Activated CD4-positive, CD25-positive, alpha-beta regulatory T cell treated with anti-CD3 and anti-CD28 coated beads, Interleukin-2, amount 50 U/mL, for 24 hours (primary cell): ENCODE data around the gene FHOD3.

ENCODE experiments used
- ATAC-seq, 2 donors: fragments of 150-1000 bp; cut with Tn5 transposase; one replicate each; pipeline ENCODE4 v1.10.0; 2021; ENCODE audit warnings: mild to moderate bottlenecking in 1 of 2, moderate library complexity in 1 of 2

FHOD3 gene

DNA sequence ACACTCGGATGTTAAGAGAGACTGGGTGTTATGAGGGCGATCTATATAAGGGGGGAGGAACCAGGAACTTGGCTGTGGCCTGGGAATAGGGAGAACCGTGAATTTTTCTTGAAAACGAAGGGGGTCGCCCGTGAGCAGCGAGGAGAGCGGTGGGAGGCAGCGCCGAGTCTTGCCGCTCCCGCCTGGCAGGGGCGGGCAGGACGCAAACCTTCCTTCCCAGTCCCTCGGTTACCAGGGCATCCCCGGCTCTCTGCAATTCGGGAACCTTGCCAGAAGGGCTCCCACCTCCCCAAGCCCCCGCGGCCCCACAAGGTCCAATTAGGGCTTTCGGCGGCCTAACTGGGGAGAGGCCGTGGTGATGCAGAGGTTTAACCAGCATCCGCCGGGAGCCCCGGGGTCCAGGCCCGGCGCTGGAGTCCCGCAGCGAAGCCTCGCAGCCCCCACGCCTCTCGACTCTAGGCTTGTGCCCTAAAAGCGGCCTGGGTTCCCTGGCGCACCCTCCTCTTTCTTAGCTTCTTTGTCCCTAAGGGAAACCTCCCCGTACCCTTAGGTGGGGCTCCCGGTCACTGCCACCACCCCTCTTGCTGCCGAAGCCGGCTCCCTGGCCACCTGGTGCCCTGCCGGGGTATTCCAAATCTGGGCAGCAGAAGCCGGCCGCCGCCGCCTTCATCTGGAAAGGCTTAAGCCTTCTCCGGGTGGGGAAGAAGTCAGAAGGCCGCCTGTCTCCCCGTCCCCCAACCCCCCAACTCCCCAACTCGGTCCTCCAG lies 680 bp upstream of the FHOD3 start:
- ATAC-seq: no peak

DNA sequence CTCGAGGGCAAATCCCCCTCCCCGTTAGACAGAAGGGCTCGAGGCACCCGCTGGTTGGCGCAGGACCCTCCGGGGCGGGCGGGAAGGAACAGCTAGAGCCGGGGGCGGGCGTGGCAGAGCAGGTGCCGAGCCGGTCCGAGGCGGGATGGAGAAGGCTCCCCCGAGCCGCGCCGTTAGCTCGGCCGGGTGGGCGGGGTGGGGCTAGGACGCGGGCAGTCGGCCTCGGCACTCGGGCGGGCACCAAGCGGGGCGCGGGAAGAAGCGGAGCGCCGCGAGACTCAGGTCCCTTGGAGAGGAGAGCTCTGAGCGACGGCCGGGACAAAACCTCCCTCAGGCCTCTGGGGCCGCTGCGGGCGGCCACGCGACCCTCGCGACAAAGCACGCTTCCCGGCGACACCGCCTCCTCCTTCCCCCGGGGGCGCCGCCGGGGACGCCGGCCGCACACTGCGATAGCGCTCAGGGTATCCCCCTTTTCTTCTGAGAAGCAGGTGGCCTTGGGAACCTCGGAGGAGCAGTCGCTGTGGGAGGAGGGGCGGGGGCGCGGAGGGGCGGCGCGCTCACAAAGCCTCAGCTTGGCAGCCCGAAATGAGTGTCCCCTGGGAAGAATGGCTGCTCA lies 721 bp downstream of the FHOD3 start:
- no peak for ATAC-seq

DNA sequence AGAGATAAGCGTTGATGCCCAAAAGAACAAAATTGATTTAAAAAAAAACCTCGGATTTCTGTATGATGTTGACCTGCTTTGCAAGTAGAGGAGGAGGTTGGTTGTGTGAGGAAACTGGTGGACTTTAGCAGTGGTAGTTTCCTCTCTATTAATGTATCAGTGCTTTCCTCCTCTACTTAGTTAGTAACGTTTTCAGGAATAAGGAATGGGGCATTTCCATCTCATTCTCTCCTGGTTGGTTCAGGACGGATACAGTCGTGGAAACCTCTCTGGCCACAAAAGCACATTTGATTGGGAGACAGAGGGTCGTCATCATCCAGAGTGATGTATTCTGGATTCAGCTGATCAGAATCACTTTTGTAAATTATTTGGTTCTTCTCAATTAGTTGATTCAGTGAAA lies 1.5 kb downstream of the FHOD3 start:
- ATAC-seq: no peak

DNA sequence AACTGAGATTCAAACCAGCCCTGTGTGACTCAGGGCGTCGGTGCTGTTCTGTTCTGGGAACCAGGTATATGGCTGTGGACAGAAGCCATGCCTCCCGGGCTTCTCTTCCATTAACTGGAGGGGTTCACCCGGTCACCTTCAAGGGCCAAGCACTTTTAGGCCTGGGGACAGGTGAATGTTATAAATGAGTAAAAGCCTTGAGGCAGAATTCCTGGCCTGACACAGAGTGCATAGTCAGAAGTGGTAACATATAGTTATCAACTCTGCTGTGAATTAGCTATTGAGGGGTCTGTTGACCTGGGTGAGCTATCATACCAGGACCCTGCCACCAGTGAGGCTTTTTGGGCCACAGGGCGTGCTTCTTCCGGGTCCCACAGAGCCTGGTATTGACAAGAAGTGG lies 2.7 kb downstream of the FHOD3 start:
- no peak for ATAC-seq

DNA sequence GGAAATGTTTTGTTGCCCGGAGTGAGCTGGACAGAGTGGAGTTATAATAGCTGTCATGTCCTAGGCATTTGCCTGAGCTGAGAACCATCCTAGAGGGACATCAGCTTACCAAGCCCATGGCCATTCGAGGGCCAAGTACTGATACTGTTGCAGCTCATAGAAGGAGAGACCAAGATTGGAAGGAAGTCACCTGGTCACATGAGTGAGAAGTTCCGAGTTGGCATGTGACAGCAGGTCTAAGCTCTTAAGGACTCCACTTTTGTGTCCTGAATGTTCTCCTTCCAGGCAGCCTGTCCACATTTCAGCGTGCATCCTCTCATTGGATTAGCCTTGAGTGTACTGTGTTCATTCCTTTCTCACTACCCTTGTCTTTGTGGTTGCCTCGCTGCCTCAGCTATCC lies 4.4 kb downstream of the FHOD3 start:
- ATAC-seq: no peak

DNA sequence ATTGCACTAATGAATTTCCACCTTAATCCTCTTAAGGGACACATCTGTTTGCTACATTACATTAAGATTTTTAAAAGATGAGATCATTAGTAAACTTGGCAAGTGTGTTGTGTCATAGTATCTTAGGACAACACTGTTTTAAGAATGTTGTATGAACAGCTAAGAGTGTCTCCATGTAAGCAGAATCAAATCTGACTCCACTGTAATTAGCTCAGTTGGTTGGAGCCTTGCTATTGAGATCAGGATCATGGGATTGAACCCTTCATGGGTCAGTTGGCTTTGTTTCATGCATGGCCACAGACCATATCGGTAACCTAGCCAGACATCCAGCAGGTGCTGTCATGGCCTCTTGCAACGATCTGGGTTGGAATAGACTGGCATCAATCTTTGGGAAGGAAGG lies 5.2 kb downstream of the FHOD3 start:
- no peak for ATAC-seq

DNA sequence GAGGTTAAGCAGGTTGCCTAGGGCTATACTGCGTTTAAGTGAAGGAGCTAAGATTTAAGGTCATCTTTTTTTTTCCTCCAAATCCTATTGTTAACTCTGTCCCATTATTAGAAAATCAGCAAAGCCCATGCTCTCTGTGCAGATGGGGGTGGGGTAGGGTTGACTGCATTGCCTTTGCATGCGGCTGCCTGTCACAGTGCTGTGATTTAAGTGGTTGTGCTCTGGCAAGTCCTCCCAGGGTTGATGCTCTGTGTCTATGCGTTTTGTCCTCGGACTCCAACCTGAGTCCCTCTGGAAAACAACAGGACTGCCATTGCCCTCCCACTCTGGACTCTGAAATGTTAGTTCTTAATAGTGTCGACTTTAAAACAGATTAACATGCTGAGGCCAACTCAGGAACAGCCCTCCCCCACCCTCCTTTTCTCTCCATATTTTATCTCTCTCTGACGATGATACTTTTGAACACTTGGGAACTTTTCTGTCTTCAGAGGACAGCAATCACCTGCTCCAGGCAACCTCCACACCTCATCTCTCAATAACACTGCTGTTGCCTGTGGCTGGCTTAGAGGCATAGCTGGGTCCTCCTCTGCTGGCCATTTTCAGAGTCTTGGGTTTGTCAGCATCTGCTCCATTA lies 5.8 kb downstream of the FHOD3 start:
- ATAC-seq: no peak

DNA sequence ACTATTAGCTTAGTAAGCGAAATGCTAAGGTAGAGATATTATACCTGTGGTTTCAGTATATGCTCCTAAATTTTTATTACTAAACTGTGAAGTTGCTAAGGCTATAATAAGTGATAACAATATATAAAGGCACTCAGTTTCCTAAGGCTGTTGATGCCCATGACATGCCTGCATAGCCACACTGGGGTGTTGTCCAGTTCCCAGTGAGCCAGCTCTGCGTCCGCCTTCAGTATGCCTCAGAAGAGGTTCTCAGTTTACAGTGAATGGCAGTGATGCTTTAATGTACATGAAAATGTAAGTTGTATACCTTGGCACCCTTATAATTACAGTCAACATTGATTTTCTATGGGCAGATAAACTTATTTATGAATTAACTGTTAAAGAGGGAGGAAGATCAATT lies 7.2 kb downstream of the FHOD3 start:
- ATAC-seq: no peak

DNA sequence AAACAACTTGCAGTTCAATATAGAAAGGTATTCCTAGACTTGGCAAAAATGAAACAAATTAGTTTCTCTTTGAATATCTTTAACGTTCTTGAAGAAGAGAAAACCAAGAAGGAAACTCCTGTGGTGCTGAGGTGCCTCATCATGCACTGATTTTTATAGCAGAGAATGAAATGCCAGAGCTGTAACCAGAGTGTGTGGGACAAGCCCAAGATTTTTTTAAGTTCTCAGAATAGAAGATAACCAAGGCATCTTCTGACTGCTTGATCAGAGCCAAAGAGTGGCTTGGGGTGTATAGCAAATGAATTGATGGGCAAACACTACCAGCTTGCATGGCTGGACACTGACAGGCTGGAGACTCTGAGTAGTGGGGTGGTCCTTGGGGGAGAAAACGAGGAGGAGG lies 7.9 kb downstream of the FHOD3 start:
- no peak for ATAC-seq

DNA sequence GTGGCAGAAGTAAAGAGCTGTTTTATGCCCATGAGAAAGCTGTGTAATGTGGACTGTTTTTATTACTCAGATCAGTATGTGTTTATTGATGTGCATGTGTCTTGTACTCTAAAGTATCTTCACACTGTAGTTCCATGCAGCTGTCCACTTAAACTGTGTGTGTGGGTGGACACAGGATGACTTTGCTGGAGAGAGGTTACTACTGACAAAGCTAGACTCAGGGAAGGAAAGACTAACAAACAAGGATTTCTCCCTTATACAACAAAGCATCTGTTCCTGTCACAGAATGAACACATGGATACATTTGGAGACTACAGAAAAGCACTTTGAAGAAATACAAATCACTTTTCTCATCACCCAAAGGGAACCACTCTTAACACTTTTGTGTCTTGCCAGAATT lies 10.0 kb downstream of the FHOD3 start:
- no peak for ATAC-seq

DNA sequence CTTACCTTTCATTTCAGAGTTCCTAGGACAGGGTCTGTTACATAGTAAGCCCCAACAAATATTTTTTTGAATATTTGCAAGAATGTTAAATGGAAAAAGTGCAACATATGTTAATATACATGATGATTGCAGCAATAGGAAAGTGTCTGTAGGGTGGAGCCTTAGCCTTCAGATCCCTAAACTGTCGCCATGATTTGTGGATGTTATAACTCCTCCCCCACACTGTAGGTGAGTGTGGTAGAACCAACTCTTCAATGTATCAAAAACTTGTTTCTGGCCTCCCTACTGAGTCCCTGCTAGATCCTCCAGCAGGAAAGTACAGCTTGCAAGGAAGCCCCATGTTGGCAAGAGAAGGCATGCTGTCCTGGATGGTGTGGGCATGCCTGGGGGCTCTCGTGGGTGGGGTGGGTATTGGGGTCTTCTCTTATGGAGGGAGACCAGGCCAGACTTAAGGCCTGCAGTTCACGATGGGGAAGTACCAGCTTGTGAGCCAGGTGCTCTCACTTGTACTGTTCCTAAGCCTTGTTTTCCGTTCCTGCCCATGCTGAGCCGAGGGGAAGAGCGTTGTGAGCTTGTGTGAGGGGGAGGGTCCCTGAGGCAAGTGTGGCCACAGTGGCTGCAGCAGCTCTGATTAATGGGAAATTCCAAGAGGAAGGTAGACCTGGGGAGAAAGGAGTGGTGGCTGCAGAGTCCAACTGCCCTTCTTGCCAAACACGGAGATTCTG lies 11.4 kb downstream of the FHOD3 start:
- ATAC-seq: no peak

DNA sequence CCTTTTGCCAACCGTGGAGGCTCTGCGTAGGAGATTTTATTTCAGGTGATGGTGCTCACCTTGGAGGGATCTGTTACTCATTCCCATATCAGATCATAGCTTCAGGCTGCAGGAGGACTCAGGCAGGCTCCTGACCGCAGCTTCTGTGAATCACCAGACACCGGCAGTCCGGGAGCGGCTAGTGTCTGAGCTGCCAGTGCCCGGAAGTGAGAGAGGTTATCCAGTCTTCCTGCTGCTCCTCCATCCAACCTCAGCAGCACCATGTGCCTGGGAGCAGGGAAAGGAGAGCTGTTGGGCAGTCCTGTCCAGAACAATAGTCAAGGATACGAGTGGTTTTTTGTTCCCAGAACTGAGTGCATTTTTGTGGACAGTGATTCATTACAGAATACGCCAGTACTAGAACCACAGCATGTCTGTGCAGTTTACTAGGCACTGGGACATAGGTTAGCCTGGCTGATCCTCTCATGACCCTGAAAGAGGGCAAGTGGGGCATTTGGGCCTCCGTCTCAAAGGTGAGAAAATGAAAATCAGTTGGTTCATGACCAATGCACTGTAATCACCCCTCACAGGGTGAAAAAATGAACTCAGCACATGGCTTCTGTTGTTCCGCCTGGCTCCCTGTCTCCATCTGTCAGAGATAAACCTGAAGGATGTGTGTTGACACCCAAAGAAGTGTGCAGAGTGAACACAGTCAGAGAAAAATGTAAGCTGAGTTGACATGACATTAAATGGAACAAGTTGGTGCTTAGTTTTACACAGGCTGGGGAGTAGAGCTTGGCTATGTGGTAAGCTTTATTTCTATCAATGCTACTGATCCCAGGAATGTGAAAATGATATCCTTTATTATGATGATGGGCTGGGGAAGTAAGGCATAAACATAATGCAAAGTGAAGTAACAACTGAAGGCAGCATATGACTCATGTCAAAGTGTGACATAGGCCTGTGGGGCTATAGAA lies 12.2 kb downstream of the FHOD3 start:
- no peak for ATAC-seq

DNA sequence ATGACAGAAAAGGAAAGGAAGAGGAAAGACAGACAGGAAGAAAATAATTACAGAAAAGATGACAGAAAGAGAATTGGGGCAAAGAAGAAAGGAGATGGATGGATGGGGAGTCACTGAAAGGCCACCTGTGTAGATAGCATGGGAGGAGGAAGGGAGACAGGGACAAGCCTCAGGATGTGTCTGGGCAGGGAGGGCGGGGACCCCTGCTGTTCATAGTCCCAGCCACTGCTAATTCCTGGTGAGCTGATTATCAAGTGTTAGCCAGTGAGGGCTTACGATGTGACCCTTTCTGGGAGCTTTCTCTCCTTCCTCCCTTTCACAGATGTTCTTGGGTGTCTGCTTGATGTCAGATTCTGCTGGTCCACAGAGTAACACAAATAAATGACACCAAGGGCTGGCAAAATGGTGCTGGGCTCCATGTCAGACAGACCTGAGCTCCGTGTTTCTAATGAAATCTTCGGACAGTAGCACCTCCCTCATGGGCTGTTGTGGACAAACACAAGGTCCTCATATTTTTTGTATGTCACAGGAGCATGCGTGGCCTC lies 13.6 kb downstream of the FHOD3 start:
- ATAC-seq: no peak

DNA sequence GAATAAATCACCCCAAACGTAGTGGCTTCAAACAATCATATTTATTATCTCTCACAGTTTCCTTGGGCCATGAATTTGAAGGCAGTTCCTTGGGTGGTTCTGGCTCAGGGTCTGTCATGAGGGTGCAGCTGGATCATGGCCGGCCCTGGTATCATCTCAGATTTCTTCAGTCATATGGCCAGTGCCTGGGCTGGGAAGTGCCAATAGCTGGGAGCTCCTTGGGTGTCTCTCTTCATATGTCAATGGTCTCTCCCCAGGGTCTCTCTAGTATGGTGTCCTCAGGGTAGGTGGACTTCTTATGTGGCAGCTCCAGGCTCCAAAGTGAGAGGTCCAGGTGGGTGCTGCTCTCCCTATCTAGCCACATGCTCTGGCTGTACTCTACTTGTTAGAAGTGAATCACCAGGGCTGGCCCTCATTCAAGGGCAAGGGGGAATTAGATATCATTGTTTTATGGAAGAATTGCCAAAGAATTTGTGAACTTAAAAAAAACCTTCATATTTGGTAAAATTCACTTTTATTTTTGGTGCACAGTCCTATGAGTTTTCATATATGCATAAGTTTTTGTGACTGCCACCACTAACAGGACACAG lies 15.4 kb downstream of the FHOD3 start:
- no peak for ATAC-seq

DNA sequence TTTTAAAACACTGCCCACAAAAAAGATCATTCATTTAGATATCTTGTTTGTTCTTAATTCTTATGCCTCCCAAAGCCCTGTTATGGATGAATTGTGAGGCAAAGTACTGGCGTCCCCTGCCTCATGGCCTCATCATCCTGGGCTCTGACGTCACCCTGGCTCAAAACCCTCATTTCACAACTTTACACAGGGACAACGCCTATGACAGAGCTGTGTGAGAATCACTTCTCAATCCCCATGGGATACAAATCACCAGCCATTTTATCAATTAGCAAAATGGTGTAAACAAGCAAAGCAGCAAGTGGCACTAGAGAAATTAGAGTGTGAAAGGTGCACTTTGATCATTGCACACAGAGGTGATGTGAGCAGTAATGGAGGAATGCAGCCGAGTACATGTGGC lies 16.6 kb downstream of the FHOD3 start:
- no peak for ATAC-seq

DNA sequence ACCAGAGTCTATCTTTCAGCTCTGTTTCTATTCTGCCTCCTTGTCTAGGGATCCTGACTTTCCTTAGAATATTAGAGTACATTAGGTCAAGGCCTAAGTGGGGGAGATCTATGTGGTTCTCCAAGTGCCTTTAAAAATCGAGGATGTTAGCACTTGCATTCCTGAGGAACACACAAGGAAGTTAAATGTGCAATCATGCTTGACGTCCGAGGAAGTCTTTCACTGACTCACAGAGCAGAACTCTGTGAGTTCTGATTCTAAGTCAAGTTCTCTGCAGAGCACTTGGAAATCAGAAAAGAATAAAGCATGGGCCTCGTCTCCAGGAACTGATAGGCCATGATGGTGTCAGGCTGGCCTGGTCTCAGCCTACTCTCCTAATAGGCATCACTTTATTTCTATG lies 17.2 kb downstream of the FHOD3 start:
- no peak for ATAC-seq

DNA sequence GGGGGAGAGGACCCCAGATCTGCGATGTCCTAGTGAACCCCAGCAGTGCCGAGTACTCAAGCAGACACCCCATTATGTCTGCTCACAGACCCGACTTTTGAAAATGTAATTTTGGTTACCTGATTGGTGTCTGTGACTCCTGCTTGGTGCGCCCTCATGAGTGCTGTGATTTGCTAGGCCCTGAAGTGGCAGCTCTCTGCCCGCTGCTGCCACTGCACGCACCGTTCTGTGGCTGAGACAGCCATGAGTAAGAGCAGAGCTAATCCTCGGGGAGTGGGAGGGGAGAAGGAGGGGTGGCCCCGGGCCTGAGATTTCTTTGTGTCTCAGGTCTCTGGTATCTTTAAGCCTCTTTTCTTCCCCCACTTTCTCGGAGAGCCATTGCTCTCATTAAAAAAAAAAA lies 18.2 kb downstream of the FHOD3 start:
- no peak for ATAC-seq

DNA sequence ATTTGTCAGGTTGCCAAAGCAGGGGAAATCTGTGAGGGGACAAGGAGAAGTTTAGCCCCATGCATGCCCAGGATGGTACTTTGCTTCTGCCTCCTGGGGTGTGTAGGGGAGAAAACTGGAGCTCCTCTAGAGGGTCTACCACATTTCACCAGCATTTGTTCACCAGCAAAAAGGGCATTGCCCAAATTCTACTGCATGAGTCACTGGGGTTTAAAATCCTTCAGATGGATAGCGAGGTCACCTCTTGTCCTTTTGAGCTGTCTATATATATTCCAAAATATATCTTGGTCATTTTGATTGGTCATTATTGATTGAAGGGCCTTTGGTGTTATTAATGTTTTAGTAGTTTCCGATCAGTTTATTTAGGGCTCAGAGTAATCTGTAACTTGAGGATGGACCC lies 18.7 kb downstream of the FHOD3 start:
- no peak for ATAC-seq

DNA sequence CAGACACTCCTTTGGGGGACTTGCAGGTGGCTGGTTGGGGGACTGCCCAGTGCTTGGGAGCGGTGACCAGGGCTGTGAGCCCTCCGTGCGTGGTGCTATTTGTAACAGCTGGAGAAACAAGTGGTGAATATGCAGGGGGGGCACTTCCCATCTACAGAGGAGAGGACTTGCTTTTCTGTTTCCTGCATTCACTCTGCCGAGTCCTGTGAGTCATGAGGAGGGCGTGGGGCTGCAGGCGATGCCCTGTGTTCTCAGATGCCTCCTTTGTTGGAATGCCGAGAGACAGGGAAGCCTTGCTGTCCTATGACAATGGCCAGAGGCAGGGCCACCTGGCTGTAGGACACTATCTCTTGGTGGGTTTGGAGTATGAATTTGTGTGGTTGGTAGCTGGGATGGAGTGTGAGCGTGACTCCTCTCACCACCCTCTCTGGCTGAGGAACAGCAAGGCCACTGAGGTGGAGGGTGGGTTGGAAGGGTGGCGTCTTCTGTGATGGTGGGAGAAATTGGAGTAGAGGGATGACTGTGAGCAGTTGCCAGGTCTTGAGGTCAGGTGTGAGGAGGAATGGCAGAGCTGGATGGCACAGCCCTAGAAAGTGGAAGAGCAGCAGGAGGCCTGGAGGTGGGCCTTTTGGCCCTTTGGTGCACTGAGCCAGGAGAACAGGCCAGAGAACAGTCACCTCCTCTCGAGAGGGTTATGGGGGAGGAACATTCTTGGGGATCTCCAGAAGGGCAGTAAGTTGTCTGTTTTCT lies 24.3 kb downstream of the FHOD3 start:
- ATAC-seq: no peak

DNA sequence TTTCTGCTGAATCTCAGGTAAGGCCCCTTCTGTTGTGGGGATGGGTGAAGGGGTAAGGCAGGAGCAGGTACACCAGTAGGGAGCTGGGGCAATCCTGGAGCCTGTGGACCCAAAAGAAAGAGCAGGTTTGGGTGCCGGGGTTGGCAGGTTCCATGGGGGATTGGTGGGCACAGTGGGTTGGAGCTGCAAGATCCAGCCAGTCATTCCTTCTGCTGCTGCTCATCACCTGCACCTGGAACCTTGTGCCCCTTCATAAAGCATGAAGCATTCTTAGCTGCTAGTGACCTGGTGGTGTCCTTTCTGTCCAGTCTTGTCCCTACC lies 24.9 kb downstream of the FHOD3 start:
- ATAC-seq: no peak

DNA sequence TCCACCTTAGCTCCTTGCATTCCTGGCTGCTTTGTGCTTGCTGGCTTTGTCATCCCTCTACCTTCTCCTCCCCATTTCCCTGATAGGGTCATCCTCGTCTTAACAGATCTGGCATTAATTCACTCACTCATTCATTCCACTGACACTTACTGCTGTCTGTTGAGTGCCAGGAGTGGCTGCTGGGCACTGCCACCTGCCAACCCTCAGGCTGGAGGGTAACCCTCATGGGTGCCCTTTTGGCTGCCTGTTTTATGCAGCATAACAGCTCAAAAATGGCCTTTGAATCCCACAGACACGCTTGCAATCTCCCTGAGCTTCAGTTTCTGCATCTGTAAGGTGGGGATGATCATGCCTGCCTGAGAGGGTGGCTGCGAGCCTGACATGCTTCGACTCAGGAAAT lies 25.2 kb downstream of the FHOD3 start:
- no peak for ATAC-seq
